DND-41 (cell line): ENCODE data around the gene SPTLC2.

Experiments used
- EZH2 ChIP-seq: IDR thresholded peaks from 3 replicates; pipeline ENCODE4 v1.6.1; 2012; ENCODE audit warnings: borderline replicate concordance, low read depth, mild to moderate bottlenecking, moderate library complexity, low read length, inconsistent platforms; ENCODE audit not compliant: severe bottlenecking
- TF ChIP-seq, protein P1 (sequence below): IDR thresholded peaks from 2 replicates; pipeline ENCODE4 v1.5.1; 2012; ENCODE audit warnings: borderline replicate concordance, low read length, moderate library complexity, mild to moderate bottlenecking; ENCODE audit not compliant: poor library complexity, severe bottlenecking; ENCODE audit errors: extremely low read depth

DNA sequence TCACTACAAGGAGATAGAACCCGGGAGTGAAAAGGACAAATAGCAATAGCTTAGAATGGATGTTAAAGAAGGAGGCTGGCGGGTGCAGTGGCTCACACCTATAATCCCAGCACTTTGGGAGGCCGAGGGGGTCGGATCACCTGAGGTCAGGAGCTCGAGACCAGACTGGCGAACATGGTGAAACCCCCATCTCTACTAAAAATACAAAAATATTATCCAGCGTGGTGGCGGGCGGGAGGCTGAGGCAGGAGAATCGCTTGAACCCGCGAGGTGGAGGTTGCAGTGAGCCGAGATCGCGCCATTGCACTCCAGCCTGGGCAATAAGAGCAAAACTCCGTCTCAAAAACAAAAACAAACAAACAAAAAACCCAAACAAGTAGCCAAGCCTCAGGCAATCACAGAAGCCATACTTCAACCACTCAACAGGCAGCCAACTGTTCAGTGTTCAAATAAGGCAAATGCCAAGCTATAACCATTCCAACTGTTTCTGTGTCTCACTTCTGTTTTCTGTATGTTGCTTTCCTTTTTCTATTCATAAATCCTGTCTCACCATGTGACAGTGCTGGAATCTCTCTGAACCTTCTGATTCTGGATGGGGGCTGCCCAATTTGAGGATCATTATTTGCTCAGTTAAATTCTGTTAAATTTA is 3.9 kb upstream of the SPTLC2 start:
- TF ChIP-seq EZH2: no peak
- TF ChIP-seq, protein P1, sequence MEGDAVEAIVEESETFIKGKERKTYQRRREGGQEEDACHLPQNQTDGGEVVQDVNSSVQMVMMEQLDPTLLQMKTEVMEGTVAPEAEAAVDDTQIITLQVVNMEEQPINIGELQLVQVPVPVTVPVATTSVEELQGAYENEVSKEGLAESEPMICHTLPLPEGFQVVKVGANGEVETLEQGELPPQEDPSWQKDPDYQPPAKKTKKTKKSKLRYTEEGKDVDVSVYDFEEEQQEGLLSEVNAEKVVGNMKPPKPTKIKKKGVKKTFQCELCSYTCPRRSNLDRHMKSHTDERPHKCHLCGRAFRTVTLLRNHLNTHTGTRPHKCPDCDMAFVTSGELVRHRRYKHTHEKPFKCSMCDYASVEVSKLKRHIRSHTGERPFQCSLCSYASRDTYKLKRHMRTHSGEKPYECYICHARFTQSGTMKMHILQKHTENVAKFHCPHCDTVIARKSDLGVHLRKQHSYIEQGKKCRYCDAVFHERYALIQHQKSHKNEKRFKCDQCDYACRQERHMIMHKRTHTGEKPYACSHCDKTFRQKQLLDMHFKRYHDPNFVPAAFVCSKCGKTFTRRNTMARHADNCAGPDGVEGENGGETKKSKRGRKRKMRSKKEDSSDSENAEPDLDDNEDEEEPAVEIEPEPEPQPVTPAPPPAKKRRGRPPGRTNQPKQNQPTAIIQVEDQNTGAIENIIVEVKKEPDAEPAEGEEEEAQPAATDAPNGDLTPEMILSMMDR: no peak
